HepG2 (cell line): ENCODE data around the gene AGTRAP. TPM values are rescaled to one million over a fixed set of nuclear protein-coding genes. Genes with fewer than 3 reads are reported as not detected.

Source experiments
- polyA plus RNA-seq, 8 experiments: library from polyadenylated mRNA; depleted of rRNA in 3 of 8; stranded (reverse) in 7 of 8; unstranded in 1 of 8; fragments of >200 nt; fragmentation: Illumina TruSeq in 4 of 8; extraction: Trizol in 4 of 8; gene quantifications; 2 replicates each; pipeline versions ENCODE4 v1.2.1 to v1.2.3, GENCODE V29; 2011 to 2016; ENCODE audit warnings: low read depth in 4 of 8, missing spikeins in 1 of 8, mixed read lengths in 1 of 8; ENCODE audit not compliant: insufficient read depth in 1 of 8
- total RNA-seq, 5 experiments: library from RNA; depleted of rRNA; stranded (reverse); fragments of >200 nt; fragmentation: Illumina TruSeq; extraction: Trizol; gene quantifications; 2 replicates each; pipeline ENCODE4 v1.2.3, GENCODE V29; 2016; ENCODE audit warnings: low read depth in 1 of 5

The AGTRAP gene
- total and polyA plus RNA-seq, 2 of the 13 experiments (the other 11 are each of a cell fraction or from before 2014, with no cell fraction given), result 28.3 to 32.0 TPM

Other genes starting within 250 kb of the AGTRAP start
- gene FBXO2, start 81.7 kb upstream of the AGTRAP start, total RNA-seq (2016; rRNA removed; fragmentation: Illumina TruSeq; extraction: Trizol), result 112 and 118 TPM in 2 replicates
- 79.1 and 79.3 TPM in 2 replicates for gene FBXO2, start 81.7 kb upstream of the AGTRAP start, polyA plus RNA-seq (2011; rRNA removed)
- 13.4 and 22.4 TPM in 2 replicates for gene FBXO44, start 81.3 kb upstream of the AGTRAP start, total RNA-seq (2016; rRNA removed; fragmentation: Illumina TruSeq; extraction: Trizol)
- gene FBXO44, start 81.3 kb upstream of the AGTRAP start, polyA plus RNA-seq (2011; rRNA removed), result 27.9 and 31.2 TPM in 2 replicates
- gene FBXO6, start 71.9 kb upstream of the AGTRAP start, total RNA-seq (2016; rRNA removed; fragmentation: Illumina TruSeq; extraction: Trizol), result 10.0 and 10.7 TPM in 2 replicates
- 8.0 and 8.1 TPM in 2 replicates for gene FBXO6, start 71.9 kb upstream of the AGTRAP start, polyA plus RNA-seq (2011; rRNA removed)
- 37.6 and 53.8 TPM in 2 replicates for gene MAD2L2, start 55.0 kb upstream of the AGTRAP start, total RNA-seq (2016; rRNA removed; fragmentation: Illumina TruSeq; extraction: Trizol)
- 51.8 and 53.0 TPM in 2 replicates for gene MAD2L2, start 55.0 kb upstream of the AGTRAP start, polyA plus RNA-seq (2011; rRNA removed)
- 0.02 TPM in 1 of 2 replicates, not detected in the other for gene DRAXIN, start 44.4 kb upstream of the AGTRAP start, total RNA-seq (2016; rRNA removed; fragmentation: Illumina TruSeq; extraction: Trizol)
- gene DRAXIN, start 44.4 kb upstream of the AGTRAP start, polyA plus RNA-seq (2011; rRNA removed), result not detected in 2 replicates
- gene C1orf167, start 26.1 kb downstream of the AGTRAP start, total RNA-seq (2016; rRNA removed; fragmentation: Illumina TruSeq; extraction: Trizol), result not detected in 2 replicates
- gene C1orf167, start 26.1 kb downstream of the AGTRAP start, polyA plus RNA-seq (2011; rRNA removed), result not detected in 2 replicates
- 5.0 and 8.2 TPM in 2 replicates for gene MTHFR, start 69.8 kb downstream of the AGTRAP start, total RNA-seq (2016; rRNA removed; fragmentation: Illumina TruSeq; extraction: Trizol)
- gene MTHFR, start 69.8 kb downstream of the AGTRAP start, polyA plus RNA-seq (2011; rRNA removed), result 3.8 and 6.8 TPM in 2 replicates
- gene CLCN6, start 70.1 kb downstream of the AGTRAP start, total RNA-seq (2016; rRNA removed; fragmentation: Illumina TruSeq; extraction: Trizol), result 10.1 and 19.3 TPM in 2 replicates
- gene CLCN6, start 70.1 kb downstream of the AGTRAP start, polyA plus RNA-seq (2011; rRNA removed), result 14.9 and 19.9 TPM in 2 replicates
- gene NPPA, start 111.6 kb downstream of the AGTRAP start, total RNA-seq (2016; rRNA removed; fragmentation: Illumina TruSeq; extraction: Trizol), result not detected in 2 replicates
- not detected in 2 replicates for gene NPPA, start 111.6 kb downstream of the AGTRAP start, polyA plus RNA-seq (2011; rRNA removed)
- not detected in 2 replicates for gene NPPB, start 122.8 kb downstream of the AGTRAP start, total RNA-seq (2016; rRNA removed; fragmentation: Illumina TruSeq; extraction: Trizol)
- 1.9 and 3.7 TPM in 2 replicates for gene NPPB, start 122.8 kb downstream of the AGTRAP start, polyA plus RNA-seq (2011; rRNA removed)
- 47.7 and 76.0 TPM in 2 replicates for gene KIAA2013, start 190.3 kb downstream of the AGTRAP start, total RNA-seq (2016; rRNA removed; fragmentation: Illumina TruSeq; extraction: Trizol)
- gene KIAA2013, start 190.3 kb downstream of the AGTRAP start, polyA plus RNA-seq (2011; rRNA removed), result 141 and 163 TPM in 2 replicates
- 31.0 and 70.1 TPM in 2 replicates for gene PLOD1, start 198.6 kb downstream of the AGTRAP start, total RNA-seq (2016; rRNA removed; fragmentation: Illumina TruSeq; extraction: Trizol)
- gene PLOD1, start 198.6 kb downstream of the AGTRAP start, polyA plus RNA-seq (2011; rRNA removed), result 318 and 361 TPM in 2 replicates
- 60.9 and 76.3 TPM in 2 replicates for gene MFN2, start 244.3 kb downstream of the AGTRAP start, total RNA-seq (2016; rRNA removed; fragmentation: Illumina TruSeq; extraction: Trizol)
- gene MFN2, start 244.3 kb downstream of the AGTRAP start, polyA plus RNA-seq (2011; rRNA removed), result 38.7 and 41.0 TPM in 2 replicates